Measurements from ENCODE around the gene SSR2.
"Not testable (repeated sequence)": the region's sequence is repeated elsewhere in the genome, so short reads cannot be mapped to it uniquely, and the experiment has no call there.

Gene SSR2

DNA sequence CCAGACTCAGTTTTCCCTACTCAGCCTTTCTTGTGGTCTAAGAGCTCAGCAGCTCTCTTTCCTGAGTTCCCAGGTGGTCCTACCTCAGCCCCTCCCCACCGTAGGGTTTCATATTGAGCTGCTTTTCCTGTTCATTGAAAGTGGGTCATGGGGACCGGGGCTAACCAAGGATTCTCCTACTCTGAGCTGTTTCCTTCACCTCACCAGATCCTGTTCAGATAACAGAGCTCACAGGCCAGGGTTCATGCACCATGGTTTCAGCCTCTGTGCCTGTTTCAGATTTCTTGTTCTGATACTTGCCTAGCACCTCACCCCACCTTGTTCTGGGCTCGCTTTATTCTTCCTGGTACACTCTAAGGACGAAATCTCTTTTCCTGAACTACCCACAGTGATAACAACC, 24.3 kb upstream of the SSR2 start:
- TF ChIP-seq, protein P1, sequence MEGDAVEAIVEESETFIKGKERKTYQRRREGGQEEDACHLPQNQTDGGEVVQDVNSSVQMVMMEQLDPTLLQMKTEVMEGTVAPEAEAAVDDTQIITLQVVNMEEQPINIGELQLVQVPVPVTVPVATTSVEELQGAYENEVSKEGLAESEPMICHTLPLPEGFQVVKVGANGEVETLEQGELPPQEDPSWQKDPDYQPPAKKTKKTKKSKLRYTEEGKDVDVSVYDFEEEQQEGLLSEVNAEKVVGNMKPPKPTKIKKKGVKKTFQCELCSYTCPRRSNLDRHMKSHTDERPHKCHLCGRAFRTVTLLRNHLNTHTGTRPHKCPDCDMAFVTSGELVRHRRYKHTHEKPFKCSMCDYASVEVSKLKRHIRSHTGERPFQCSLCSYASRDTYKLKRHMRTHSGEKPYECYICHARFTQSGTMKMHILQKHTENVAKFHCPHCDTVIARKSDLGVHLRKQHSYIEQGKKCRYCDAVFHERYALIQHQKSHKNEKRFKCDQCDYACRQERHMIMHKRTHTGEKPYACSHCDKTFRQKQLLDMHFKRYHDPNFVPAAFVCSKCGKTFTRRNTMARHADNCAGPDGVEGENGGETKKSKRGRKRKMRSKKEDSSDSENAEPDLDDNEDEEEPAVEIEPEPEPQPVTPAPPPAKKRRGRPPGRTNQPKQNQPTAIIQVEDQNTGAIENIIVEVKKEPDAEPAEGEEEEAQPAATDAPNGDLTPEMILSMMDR (IDR thresholded peaks at IDR 0.05; ENCODE audit: low read depth, low read length): no peak
- no peak overlapping the region for H3K4me3 ChIP-seq (ENCODE audit: low read depth, low read length)

DNA sequence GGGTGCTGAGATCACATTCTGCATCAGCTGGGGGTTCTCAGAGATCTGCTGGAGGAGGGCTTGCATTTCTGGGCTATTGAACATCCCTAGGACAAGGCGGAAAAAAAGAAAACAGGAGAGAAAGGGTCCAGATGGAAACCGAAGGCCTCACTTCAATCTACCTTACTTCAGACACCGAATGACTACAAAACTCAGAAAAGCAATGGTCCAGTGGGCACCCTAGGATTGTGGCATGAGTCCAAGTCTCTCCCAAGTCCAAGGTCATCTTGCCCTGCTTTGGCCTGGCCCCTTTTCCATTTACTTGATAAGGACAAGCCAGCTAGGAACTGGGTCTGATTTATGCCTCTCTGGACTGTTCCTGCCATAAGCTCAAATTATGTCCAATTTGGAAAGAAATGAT, 22.1 kb upstream of the SSR2 start:
- TF ChIP-seq, protein P1 (IDR thresholded peaks at IDR 0.05; ENCODE audit: low read depth, low read length): no peak
- H3K4me3 ChIP-seq (ENCODE audit: low read depth, low read length): no peak overlapping the region

DNA sequence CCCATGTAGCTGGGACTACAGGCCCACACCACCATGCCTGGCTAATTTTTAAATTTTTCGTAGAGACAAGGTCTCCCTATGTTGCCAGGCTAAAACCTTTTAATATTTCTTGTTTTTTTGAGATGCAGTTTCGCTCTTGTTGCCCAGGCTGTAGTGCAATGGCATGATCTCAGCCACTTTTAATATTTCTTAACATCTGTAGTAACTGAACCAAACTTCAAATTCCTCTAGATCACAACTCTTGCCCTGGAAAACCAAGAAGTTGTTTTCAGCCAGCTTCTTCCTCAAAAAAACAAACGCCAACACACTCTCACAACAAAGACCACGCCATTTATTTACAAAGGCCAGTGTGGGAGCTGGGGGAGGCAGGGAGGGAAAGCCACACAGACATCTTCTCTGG, 14.2 kb upstream of the SSR2 start:
- H3K4me3 ChIP-seq (ENCODE audit: low read depth, low read length): not testable (repeated sequence)

DNA sequence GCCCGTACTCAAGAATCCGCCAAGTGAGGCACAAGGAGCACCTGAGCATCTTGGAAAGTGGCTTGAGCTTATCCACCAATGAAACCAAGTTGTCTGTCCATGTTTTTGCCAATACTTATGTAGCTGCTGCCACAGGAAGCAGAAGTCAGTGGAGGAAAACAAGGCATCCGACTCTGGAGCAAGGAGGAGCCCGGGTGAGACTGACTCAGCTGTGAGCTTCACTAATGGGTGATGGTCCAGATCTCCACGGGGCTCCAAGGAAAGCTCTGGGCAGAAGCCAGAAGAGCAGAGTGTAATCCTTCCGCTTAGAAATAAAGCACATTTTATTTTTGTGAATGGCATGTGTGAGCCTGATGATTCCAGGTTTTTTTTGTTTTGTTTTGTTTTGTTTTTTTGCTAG, 12.3 kb upstream of the SSR2 start:
- TF ChIP-seq, protein P1 (IDR thresholded peaks at IDR 0.05; ENCODE audit: low read depth, low read length): no peak

DNA sequence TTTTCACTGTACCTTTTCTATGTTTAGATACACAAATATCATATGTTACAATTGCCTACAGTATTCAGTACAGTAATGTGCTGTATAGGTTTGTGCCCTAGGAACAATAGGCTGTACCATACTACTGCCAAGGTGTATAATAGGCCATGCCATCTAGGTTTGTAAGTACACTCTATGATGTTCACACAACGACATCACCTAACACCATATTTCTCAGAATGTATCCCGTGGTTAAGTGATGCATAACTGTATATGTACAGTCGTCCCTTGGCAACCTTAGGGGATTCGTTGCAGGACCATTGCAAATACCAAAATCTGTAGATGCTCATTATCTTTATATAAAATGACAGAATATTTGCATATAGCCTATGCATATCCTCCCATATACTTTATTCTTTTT, 5.8 kb upstream of the SSR2 start:
- TF ChIP-seq, protein P1 (IDR thresholded peaks at IDR 0.05; ENCODE audit: low read depth, low read length): no peak
- no peak overlapping the region for H3K4me3 ChIP-seq (ENCODE audit: low read depth, low read length)

More for the DNA sequence above, 12.3 kb upstream of the SSR2 start:
- no peak overlapping the region for H3K4me3 ChIP-seq (ENCODE audit: low read depth, low read length)

DNA sequence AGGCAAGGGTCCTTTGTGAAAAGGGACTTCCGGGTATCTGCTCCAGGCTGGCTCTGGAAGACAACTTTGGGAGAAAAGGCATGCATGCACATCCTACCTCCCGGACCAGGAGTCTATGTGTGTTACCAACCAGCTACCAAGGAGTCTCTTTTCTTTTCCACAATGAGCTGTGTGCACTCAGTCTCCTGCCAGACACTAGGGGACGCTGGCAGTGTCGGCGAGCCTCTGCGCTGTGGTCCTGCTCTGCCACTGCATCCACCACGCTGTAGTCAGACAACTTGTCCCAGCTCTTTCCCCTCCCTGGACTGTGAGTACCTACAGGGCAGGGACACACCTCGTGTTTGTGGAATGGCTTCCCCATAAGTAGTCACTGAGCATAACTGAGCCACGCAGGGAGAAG, 5.1 kb upstream of the SSR2 start:
- TF ChIP-seq, protein P1 (IDR thresholded peaks at IDR 0.05; ENCODE audit: low read depth, low read length): peak; percentile 31; the same call in 1 of the 2 replicates
- H3K4me3 ChIP-seq (ENCODE audit: low read depth, low read length): no peak overlapping the region

DNA sequence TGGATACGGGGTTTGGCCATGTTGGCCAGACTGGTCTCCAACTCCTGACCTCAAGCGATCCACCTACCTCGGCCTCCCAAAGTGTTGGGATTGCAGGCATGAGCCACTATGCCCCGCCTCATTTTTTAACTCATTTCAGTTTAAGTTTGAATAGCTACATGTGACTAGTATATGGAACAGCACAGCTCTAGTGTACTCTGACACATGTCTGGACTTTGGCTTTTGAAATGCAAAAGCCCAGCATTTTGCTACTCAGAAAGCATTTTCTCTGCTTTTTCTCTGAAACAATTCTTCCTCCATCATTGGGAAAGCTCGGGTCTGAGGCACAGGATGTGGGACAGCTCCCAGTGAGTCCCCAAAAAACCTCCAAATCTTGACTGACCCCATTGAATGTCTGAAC, 4.0 kb upstream of the SSR2 start:
- H3K4me3 ChIP-seq (ENCODE audit: low read depth, low read length): no peak overlapping the region
- TF ChIP-seq, protein P1 (IDR thresholded peaks at IDR 0.05; ENCODE audit: low read depth, low read length): no peak

DNA sequence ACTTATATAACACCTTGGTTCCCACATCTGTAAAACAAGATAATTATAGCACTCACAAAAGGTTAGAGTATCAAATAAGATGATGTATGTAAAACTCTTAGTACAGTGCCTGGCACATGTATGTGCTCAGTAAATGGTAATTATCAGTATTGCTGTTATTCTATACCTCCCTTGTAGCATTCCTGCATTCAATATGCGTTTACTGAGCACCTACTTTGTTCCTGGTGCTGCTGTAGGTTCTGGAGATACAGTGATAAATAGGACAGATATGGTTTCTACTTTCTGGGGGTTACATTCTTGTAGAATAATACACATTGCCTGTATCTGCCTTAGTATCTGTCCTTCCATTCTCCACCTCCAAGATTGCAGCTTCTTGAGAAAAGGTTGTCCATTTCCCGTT, 1.2 kb upstream of the SSR2 start:
- TF ChIP-seq, protein P1 (IDR thresholded peaks at IDR 0.05; ENCODE audit: low read depth, low read length): no peak

More for the DNA sequence above, 1.2 kb upstream of the SSR2 start:
- H3K4me3 ChIP-seq (ENCODE audit: low read depth, low read length): no peak overlapping the region

Measured in WI38 (cell line).